H9 (cell line): ENCODE data around the gene RAB11FIP4. TPM values are rescaled to one million over a fixed set of nuclear protein-coding genes. Genes with fewer than 3 reads are reported as not detected.

Experiments
- DNase-seq: peaks from one replicate; pipeline ENCODE4 v3.0.0-alpha.2; 2017
- H2AFZ ChIP-seq: one replicate; pipeline ENCODE4 v1.6.1; 2013; ENCODE audit warnings: mild to moderate bottlenecking, low read length, control low read depth, moderate library complexity
- H2AK5ac ChIP-seq: 2 replicates; pipeline ENCODE4 v1.6.1; 2013; ENCODE audit warnings: low read length, control low read depth, mixed read lengths; ENCODE audit not compliant: insufficient read length
- H2BK120ac ChIP-seq: one replicate; pipeline ENCODE4 v1.6.1; 2013; ENCODE audit warnings: low read depth, mild to moderate bottlenecking, low read length, control low read depth, inconsistent platforms; ENCODE audit not compliant: poor library complexity, severe bottlenecking
- H2BK12ac ChIP-seq: 2 replicates; pipeline ENCODE4 v1.6.1; 2013; ENCODE audit warnings: low read length, control low read depth, mixed read lengths, low read depth; ENCODE audit not compliant: insufficient read length
- H2BK15ac ChIP-seq: 2 replicates; pipeline ENCODE4 v1.6.1; 2013; ENCODE audit warnings: low read depth, low read length, control low read depth
- H2BK20ac ChIP-seq: one replicate; pipeline ENCODE4 v1.6.1; 2013; ENCODE audit warnings: low read depth, mild to moderate bottlenecking, low read length, control low read depth, inconsistent platforms; ENCODE audit not compliant: poor library complexity, severe bottlenecking
- H2BK5ac ChIP-seq: 2 replicates; pipeline ENCODE4 v1.6.1; 2013; ENCODE audit warnings: low read length, control low read depth, mixed read lengths; ENCODE audit not compliant: insufficient read length
- H3K14ac ChIP-seq: 2 replicates; pipeline ENCODE4 v1.6.1; 2013; ENCODE audit warnings: low read length, control low read depth; ENCODE audit not compliant: insufficient read depth
- H3K18ac ChIP-seq: 2 replicates; pipeline ENCODE4 v1.6.1; 2013; ENCODE audit warnings: low read depth, mild to moderate bottlenecking, mixed read lengths, low read length, control low read depth; ENCODE audit not compliant: insufficient read length
- H3K23ac ChIP-seq: 2 replicates; pipeline ENCODE4 v1.6.1; 2013; ENCODE audit warnings: low read length, control low read depth, mixed read lengths, low read depth; ENCODE audit not compliant: insufficient read length
- H3K23me2 ChIP-seq: 2 replicates; pipeline ENCODE4 v1.6.1; 2013; ENCODE audit warnings: low read depth, mild to moderate bottlenecking, mixed read lengths, low read length, control low read depth; ENCODE audit not compliant: insufficient read length, poor library complexity, severe bottlenecking
- H3K27ac ChIP-seq: 2 replicates; pipeline ENCODE4 v1.5.1; 2013; ENCODE audit warnings: low read length, control low read depth, mixed read lengths, low read depth; ENCODE audit not compliant: insufficient read length
- H3K27me3 ChIP-seq: 2 replicates; pipeline ENCODE4 v1.6.1; 2013; ENCODE audit warnings: low read length, control low read depth, inconsistent platforms; ENCODE audit not compliant: insufficient read depth
- H3K4ac ChIP-seq: 2 replicates; pipeline ENCODE4 v1.6.1; 2013; ENCODE audit warnings: low read depth, mild to moderate bottlenecking, control low read depth, inconsistent platforms, low read length, moderate library complexity
- H3K4me1 ChIP-seq: 2 replicates; pipeline ENCODE4 v1.6.1; 2013; ENCODE audit warnings: low read length, control low read depth, inconsistent platforms; ENCODE audit not compliant: insufficient read depth
- H3K4me2 ChIP-seq: 2 replicates; pipeline ENCODE4 v1.6.1; 2013; ENCODE audit warnings: low read length, control low read depth, mixed read lengths; ENCODE audit not compliant: insufficient read length, insufficient read depth
- H3K56ac ChIP-seq: 2 replicates; pipeline ENCODE4 v1.6.1; 2013; ENCODE audit warnings: low read depth, mild to moderate bottlenecking, mixed read lengths, low read length, control low read depth; ENCODE audit not compliant: insufficient read length
- H3K79me1 ChIP-seq: 2 replicates; pipeline ENCODE4 v1.6.1; 2013; ENCODE audit warnings: low read depth, mild to moderate bottlenecking, moderate library complexity, low read length, control low read depth, inconsistent platforms; ENCODE audit not compliant: insufficient read depth, poor library complexity, severe bottlenecking
- H3K79me2 ChIP-seq: 2 replicates; pipeline ENCODE4 v1.6.1; 2013; ENCODE audit warnings: low read length, control low read depth, inconsistent platforms; ENCODE audit not compliant: insufficient read depth
- H3K9ac ChIP-seq: 2 replicates; pipeline ENCODE4 v1.6.1; 2013; ENCODE audit warnings: low read length, control low read depth, mixed read lengths; ENCODE audit not compliant: insufficient read length; ENCODE audit errors: extremely low read depth
- H3K9me3 ChIP-seq: one replicate; pipeline ENCODE4 v1.6.1; 2013; ENCODE audit warnings: low read depth, low read length, inconsistent platforms; ENCODE audit not compliant: control insufficient read depth
- H3T11ph ChIP-seq: one replicate; pipeline ENCODE4 v1.6.1; 2013; ENCODE audit warnings: mild to moderate bottlenecking, low read length, control low read depth, inconsistent platforms
- H4K20me1 ChIP-seq: one replicate; pipeline ENCODE4 v1.6.1; 2013; ENCODE audit not compliant: control insufficient read depth, insufficient read length, insufficient read depth
- H4K5ac ChIP-seq: 2 replicates; pipeline ENCODE4 v1.6.1; 2013; ENCODE audit warnings: low read depth, mild to moderate bottlenecking, mixed read lengths, low read length, control low read depth; ENCODE audit not compliant: insufficient read length
- H4K8ac ChIP-seq: replicated peaks from 2 replicates; pipeline ENCODE4 v1.6.1; 2013; ENCODE audit warnings: low read length, control low read depth, mixed read lengths, low read depth; ENCODE audit not compliant: insufficient read length
- H4K91ac ChIP-seq: 2 replicates; pipeline ENCODE4 v1.6.1; 2013; ENCODE audit warnings: low read depth, mild to moderate bottlenecking, moderate library complexity, mixed read lengths, low read length, control low read depth; ENCODE audit not compliant: insufficient read length
- H3K27ac Mint-ChIP-seq, 3 experiments: 2 replicates in 2 of 3; 3 replicates in 1 of 3; pipeline ENCODE4 v1.8.0; 2020 to 2021; ENCODE audit warnings: mixed read lengths in 3 of 3, mild to moderate bottlenecking in 1 of 3, moderate library complexity in 1 of 3
- H3K27me3 Mint-ChIP-seq: 2 replicates; pipeline ENCODE4 v1.8.0; 2021; ENCODE audit warnings: low read depth, mild to moderate bottlenecking, moderate library complexity, mixed read lengths
- H3K36me3 Mint-ChIP-seq, 3 experiments: 2 replicates in 2 of 3; 3 replicates in 1 of 3; pipeline ENCODE4 v1.8.0; 2020 to 2021; ENCODE audit warnings: low read depth in 3 of 3, mixed read lengths in 3 of 3; ENCODE audit not compliant: insufficient read depth in 1 of 3
- H3K4me1 Mint-ChIP-seq, 2 experiments: 2 replicates each; pipeline ENCODE4 v1.8.0; 2020; ENCODE audit warnings: mixed read lengths in 2 of 2
- H3K4me3 Mint-ChIP-seq, 2 experiments: 2 replicates in 1 of 2; 3 replicates in 1 of 2; pipeline ENCODE4 v1.8.0; 2020 to 2021; ENCODE audit warnings: mild to moderate bottlenecking in 2 of 2, mixed read lengths in 2 of 2, moderate library complexity in 1 of 2
- H3K9me3 Mint-ChIP-seq, 2 experiments: 2 replicates in 1 of 2; 3 replicates in 1 of 2; pipeline ENCODE4 v1.8.0; 2020; ENCODE audit warnings: mild to moderate bottlenecking in 2 of 2, mixed read lengths in 2 of 2, moderate library complexity in 1 of 2
- CTCF ChIP-seq: fragments of 200-600 bp; sonication (generic); conservative IDR thresholded peaks from 3 replicates; pipeline ENCODE4 v1.8.0; 2021; ENCODE audit warnings: antibody characterized with exemption, mild to moderate bottlenecking
- WGBS: extraction: QIAGEN DNeasy Blood & Tissue Kit; methylation state at CpG from one replicate; pipeline ENCODE4 v1.1.7; 2013; ENCODE audit warnings: missing lambda C conversion rate, low lambda C conversion rate, mixed read lengths; ENCODE audit not compliant: insufficient read length; ENCODE audit errors: extremely low coverage; 5-methylcytosine and 5-hydroxymethylcytosine counted together
- total RNA-seq: library from RNA; stranded (reverse); gene quantifications from 2 replicates; pipeline ENCODE4 v1.2.1, GENCODE V29; 2021

Gene RAB11FIP4
- total RNA-seq, 1 experiment from 2014 or later = 25.7 TPM

DNA sequence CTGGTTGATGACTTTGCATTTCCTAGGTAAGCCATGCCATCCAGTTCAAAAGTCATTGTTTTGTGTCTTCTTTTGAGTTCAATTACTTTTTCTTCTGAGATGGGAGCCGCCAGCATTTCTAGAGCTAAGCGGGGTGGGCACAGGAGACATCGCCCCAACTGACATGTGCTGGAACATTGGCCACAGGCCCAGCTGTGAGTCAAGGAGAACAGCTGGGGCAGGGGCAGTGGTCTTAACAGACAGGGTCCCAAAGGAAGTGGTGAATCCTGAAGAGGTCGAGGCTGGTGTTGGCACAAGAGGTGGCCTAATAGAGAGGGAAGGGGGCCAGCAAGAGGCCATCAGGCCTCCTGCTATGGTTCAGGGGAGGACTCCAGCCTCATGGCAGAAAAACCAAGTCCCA lies 17.1 kb downstream of the RAB11FIP4 start:
- Histone ChIP-seq H4K20me1 (peaks cover 4% of the 10 kb centered on the region), H2AFZ (no peak overlapping the region), H2AK5ac (no peak overlapping the region), H3K18ac (no peak overlapping the region), H3K4me2 (no peak overlapping the region), H4K91ac (no peak overlapping the region), H4K8ac (no peak overlapping the region), H3K79me2 (no peaks in the 10 kb centered on the region), H3K9me3 (no peaks in the 10 kb centered on the region), H2BK120ac (no peak overlapping the region), H3K9ac (no peak overlapping the region), H3K23ac (no peak overlapping the region), H3K4ac (no peak overlapping the region), H2BK20ac (no peak overlapping the region), H3K79me1 (no peaks in the 10 kb centered on the region), H2BK12ac (no peak overlapping the region), H3K27ac (no peak overlapping the region), H2BK5ac (no peak overlapping the region), H3K23me2 (no peaks in the 10 kb centered on the region), H3T11ph (no peak overlapping the region), H4K5ac (no peak overlapping the region), H3K56ac (no peak overlapping the region), H3K14ac (no peak overlapping the region; the same call in 1 of the 2 replicates), H3K4me1 (no peaks in the 10 kb centered on the region; the same call in 1 of the 2 replicates), H3K27me3 (no peaks in the 10 kb centered on the region), H2BK15ac (no peak overlapping the region)
- Mint-ChIP-seq H3K4me3 (no peak overlapping the region), H3K9me3 (no peaks in the 10 kb centered on the region; a peak in 1 of 5 replicates), H3K27ac (no peak overlapping the region), H3K36me3 (no peaks in the 10 kb centered on the region), H3K4me1 (peaks cover 27 to 62% of the 10 kb centered on the region in 2 experiments), H3K27me3 (no peaks in the 10 kb centered on the region)
- DNase-seq = no peak
- TF ChIP-seq CTCF = no peak
- no CpG with 5 or more reads among the region's 4 CpGs for WGBS
